HL-60 (cell line): ENCODE results near the gene ADGRL3.
"Not testable (repeated sequence)": the region's sequence is repeated elsewhere in the genome, so short reads cannot be mapped to it uniquely, and the experiment has no call there.

ENCODE experiments used
- DNase-seq, 2 experiments: peaks; one replicate each; pipeline ENCODE4 v3.0.0-alpha.2; 2010 to 2020; ENCODE audit warnings: low read depth in 1 of 2, low spot score in 1 of 2
- H3K27ac ChIP-seq: fragments of 250-450 bp; sonication (Bioruptor Pico); replicated peaks from 2 replicates; pipeline ENCODE4 v1.5.1; 2020; ENCODE audit warnings: mild to moderate bottlenecking, moderate library complexity
- H3K27me3 ChIP-seq: fragments of 250-450 bp; sonication (Bioruptor Pico); 2 replicates; pipeline ENCODE4 v1.5.1; 2021; ENCODE audit warnings: mild to moderate bottlenecking, moderate library complexity; ENCODE audit not compliant: insufficient read depth, poor library complexity, severe bottlenecking
- H3K4me3 ChIP-seq: replicated peaks from 2 replicates; pipeline ENCODE4 v1.5.1; 2011; ENCODE audit warnings: mild to moderate bottlenecking, control low read depth, low read length; ENCODE audit not compliant: insufficient read depth
- GABPA ChIP-seq: IDR thresholded peaks from 2 replicates; pipeline ENCODE4 v1.6.1; 2012; ENCODE audit warnings: low read depth
- POLR2AphosphoS5 ChIP-seq: IDR thresholded peaks from 2 replicates; pipeline ENCODE4 v1.6.1; 2012; ENCODE audit warnings: low read depth
- SPI1 ChIP-seq: IDR thresholded peaks from 2 replicates; pipeline ENCODE4 v1.6.1; 2012; ENCODE audit warnings: low read depth, mild to moderate bottlenecking, borderline replicate concordance
- TF ChIP-seq, protein P1 (sequence below): IDR thresholded peaks from 2 replicates; pipeline ENCODE4 v1.6.1; 2012; ENCODE audit warnings: low read depth; ENCODE audit not compliant: insufficient replicate concordance
- TF ChIP-seq, protein P2 (sequence below): IDR thresholded peaks from one replicate; pipeline ENCODE4 v1.5.1; 2011; ENCODE audit warnings: low read length, control low read depth, inconsistent platforms; ENCODE audit not compliant: insufficient read depth

ADGRL3 gene

DNA sequence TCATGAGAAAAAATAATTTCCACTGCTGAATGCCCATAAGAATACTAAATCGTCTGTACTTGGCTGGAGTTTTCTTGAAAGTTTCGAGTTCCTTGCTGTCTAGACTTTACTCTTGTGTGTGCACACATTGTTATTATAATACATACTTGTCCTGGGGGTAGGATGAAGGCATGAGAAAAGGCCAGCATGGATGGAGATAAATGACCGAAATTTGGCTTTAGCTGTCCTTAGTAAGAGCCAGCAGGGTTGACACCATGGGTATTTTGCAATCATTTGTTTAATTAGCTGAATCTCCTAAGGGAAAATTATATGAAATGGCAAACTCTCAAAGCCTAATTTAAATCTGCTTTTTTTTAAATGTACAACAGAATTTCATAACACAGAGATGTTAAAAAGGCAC is 641.6 kb downstream of the ADGRL3 start:
- TF ChIP-seq, protein P1, sequence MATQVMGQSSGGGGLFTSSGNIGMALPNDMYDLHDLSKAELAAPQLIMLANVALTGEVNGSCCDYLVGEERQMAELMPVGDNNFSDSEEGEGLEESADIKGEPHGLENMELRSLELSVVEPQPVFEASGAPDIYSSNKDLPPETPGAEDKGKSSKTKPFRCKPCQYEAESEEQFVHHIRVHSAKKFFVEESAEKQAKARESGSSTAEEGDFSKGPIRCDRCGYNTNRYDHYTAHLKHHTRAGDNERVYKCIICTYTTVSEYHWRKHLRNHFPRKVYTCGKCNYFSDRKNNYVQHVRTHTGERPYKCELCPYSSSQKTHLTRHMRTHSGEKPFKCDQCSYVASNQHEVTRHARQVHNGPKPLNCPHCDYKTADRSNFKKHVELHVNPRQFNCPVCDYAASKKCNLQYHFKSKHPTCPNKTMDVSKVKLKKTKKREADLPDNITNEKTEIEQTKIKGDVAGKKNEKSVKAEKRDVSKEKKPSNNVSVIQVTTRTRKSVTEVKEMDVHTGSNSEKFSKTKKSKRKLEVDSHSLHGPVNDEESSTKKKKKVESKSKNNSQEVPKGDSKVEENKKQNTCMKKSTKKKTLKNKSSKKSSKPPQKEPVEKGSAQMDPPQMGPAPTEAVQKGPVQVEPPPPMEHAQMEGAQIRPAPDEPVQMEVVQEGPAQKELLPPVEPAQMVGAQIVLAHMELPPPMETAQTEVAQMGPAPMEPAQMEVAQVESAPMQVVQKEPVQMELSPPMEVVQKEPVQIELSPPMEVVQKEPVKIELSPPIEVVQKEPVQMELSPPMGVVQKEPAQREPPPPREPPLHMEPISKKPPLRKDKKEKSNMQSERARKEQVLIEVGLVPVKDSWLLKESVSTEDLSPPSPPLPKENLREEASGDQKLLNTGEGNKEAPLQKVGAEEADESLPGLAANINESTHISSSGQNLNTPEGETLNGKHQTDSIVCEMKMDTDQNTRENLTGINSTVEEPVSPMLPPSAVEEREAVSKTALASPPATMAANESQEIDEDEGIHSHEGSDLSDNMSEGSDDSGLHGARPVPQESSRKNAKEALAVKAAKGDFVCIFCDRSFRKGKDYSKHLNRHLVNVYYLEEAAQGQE = no peak
- TF ChIP-seq SPI1 (no peak), GABPA (no peak), POLR2AphosphoS5 (no peak)
- TF ChIP-seq, protein P2, sequence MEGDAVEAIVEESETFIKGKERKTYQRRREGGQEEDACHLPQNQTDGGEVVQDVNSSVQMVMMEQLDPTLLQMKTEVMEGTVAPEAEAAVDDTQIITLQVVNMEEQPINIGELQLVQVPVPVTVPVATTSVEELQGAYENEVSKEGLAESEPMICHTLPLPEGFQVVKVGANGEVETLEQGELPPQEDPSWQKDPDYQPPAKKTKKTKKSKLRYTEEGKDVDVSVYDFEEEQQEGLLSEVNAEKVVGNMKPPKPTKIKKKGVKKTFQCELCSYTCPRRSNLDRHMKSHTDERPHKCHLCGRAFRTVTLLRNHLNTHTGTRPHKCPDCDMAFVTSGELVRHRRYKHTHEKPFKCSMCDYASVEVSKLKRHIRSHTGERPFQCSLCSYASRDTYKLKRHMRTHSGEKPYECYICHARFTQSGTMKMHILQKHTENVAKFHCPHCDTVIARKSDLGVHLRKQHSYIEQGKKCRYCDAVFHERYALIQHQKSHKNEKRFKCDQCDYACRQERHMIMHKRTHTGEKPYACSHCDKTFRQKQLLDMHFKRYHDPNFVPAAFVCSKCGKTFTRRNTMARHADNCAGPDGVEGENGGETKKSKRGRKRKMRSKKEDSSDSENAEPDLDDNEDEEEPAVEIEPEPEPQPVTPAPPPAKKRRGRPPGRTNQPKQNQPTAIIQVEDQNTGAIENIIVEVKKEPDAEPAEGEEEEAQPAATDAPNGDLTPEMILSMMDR = no peak
- no peaks in the 10 kb centered on the region for H3K27me3 ChIP-seq
- DNase-seq = no peak
- no peak overlapping the region for H3K4me3 ChIP-seq
- H3K27ac ChIP-seq = no peak overlapping the region

DNA sequence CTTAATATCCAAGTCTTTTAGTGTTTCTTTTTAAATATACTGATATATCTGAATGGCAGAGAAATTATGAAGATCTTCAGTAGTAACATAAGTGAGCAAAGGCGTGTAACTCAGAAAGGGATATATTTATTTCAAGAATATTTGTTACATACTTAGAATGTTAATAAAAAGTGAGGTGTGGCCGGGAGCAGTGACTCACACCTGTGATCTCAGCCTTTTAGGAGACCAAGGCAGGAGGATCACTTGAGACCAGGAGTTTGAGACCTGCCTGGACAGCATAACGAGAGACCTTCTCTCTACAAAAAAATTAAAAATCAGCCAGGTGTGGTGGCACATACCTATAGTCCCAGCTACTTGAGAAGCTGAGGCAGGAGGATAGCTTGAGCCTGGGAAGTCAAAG is 651.0 kb downstream of the ADGRL3 start:
- TF ChIP-seq, protein P2 = no peak
- no peak for TF ChIP-seq POLR2AphosphoS5
- TF ChIP-seq, protein P1 = no peak
- TF ChIP-seq GABPA = no peak
- no peak for TF ChIP-seq SPI1
- DNase-seq = no peak
- Histone ChIP-seq H3K4me3 (no peak overlapping the region), H3K27me3 (no peaks in the 10 kb centered on the region), H3K27ac (no peak overlapping the region)

DNA sequence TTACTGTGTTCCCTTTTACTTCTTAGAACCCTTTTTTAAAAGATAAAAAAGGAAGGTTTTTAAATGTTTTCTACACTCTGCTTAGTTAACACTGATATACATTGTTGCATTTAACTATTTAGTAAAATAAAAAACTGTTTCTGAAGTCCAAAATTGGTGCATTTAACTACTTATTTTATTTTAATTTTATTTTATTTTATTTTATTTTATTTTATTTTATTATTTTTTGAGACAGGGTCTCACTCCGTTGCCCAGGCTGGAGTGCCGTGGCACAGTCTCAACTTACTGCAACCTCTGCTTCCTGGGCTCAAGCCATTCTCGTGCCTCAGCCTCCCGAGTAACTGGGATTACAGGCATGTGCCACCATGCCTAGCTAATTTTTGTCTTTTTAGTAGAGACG is 652.0 kb downstream of the ADGRL3 start:
- H3K27ac ChIP-seq, H3K4me3 ChIP-seq, H3K27me3 ChIP-seq, DNase-seq: not testable (repeated sequence)

DNA sequence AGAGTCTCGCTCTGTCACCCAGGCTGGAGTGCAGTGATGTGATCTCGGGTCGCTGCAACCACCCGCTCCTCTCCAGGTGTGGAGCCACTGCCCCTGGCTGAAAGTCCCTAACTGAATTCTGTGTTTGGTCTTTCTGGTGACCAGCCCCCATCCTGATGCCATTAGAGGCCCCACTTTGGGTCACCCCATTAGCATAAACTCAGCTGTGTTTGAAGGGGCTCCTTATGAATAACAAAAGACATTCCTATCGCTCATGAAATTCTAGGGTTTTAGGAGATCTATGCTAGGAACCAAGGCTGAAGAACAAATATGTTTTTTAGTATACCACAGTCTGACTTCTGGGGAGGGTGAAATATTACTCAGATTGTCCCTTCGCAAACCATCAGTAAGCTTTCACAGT is 652.9 kb downstream of the ADGRL3 start:
- DNase-seq = no peak
- H3K4me3 ChIP-seq = no peak overlapping the region
- no peak for TF ChIP-seq GABPA
- TF ChIP-seq, protein P2 = no peak
- TF ChIP-seq POLR2AphosphoS5 = no peak
- no peak for TF ChIP-seq SPI1
- no peak overlapping the region for H3K27ac ChIP-seq
- no peaks in the 10 kb centered on the region for H3K27me3 ChIP-seq
